Testis (tissue), 2 donors: ENCODE measurements around the gene NLRP5.

Experiments
- CTCF ChIP-seq, 3 experiments: fragments of 450-650 bp in 2 of 3; fragments of 200-600 bp in 1 of 3; sonication (generic) in 1 of 3; IDR thresholded peaks; one replicate each; pipeline ENCODE4 v1.5.1; 2016 to 2019; ENCODE audit warnings: antibody characterized with exemption in 3 of 3, mild to moderate bottlenecking in 2 of 3, moderate library complexity in 1 of 3
- POLR2A ChIP-seq: fragments of 450-650 bp; IDR thresholded peaks from one replicate; pipeline ENCODE4 v1.6.1; 2017; ENCODE audit warnings: antibody characterized with exemption, mild to moderate bottlenecking, moderate library complexity

DNA sequence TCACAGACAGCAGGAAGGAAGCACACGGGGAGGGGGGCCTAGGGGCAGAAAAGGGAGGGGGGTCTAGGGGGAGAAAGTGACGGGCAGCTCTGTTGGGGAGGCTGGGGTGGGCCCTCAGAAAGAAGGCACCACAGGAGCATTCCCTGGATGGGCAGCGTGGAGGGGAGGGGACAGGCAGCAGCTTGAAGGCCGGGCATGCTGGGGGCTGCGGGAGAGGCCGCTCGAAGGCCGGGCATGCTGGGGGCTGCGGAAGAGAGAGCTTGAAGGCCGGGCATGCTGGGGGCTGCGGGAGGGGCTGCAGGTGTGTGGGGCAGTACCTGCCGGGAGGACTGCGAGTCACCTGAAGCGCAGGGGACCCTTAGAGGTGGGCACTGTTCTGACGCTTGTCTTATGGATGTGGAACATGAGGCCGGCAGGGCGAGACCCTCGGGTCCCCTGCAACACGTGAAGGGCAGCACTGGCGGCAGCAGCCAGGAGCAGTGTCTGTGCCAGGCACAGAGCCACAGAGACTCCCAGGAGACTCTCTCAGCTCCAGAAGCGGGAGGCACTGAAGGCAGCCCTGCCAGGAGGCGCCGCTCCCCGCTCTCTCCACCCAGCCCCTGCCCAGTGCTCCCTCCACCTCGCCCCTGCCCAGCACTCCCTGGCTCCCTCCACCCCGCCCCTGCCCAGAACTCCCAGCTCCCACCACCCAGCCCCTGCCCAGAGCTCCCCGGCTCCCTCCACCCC lies 121.2 kb downstream of the NLRP5 start:
- TF ChIP-seq CTCF (IDR thresholded peaks at IDR 0.05): no peak
- TF ChIP-seq POLR2A: no peak
